Chondrocyte (in vitro differentiated cells): ENCODE results near the gene PCBD2. TPM values are rescaled to one million over a fixed set of nuclear protein-coding genes. Genes with fewer than 3 reads are reported as not detected.

Experiments used
- DNase-seq: peaks from one replicate; pipeline ENCODE4 v3.0.0; 2021; ENCODE audit warnings: mixed read lengths, low spot score
- H3K27ac Mint-ChIP-seq: one replicate; pipeline ENCODE4 v1.8.0; 2021; ENCODE audit warnings: mild to moderate bottlenecking, moderate library complexity, mixed read lengths; ENCODE audit not compliant: unreplicated experiment
- H3K27me3 Mint-ChIP-seq: 2 replicates; pipeline ENCODE4 v1.8.0; 2021; ENCODE audit warnings: low read depth, mixed read lengths
- H3K36me3 Mint-ChIP-seq: 2 replicates; pipeline ENCODE4 v1.8.0; 2021; ENCODE audit warnings: low read depth, mixed read lengths
- H3K4me1 Mint-ChIP-seq: 2 replicates; pipeline ENCODE4 v1.8.0; 2021; ENCODE audit warnings: low read depth, mild to moderate bottlenecking, mixed read lengths
- H3K4me3 Mint-ChIP-seq: one replicate; pipeline ENCODE4 v1.8.0; 2021; ENCODE audit warnings: mild to moderate bottlenecking, moderate library complexity, mixed read lengths; ENCODE audit not compliant: unreplicated experiment
- H3K9me3 Mint-ChIP-seq: 2 replicates; pipeline ENCODE4 v1.8.0; 2021; ENCODE audit warnings: low read depth, mixed read lengths
- total RNA-seq: library from RNA; stranded (reverse); gene quantifications from 3 replicates; pipeline ENCODE4 v1.2.1, GENCODE V29; 2021
- TF ChIP-seq, protein P1 (sequence below): fragments of 200-600 bp; sonication (generic); IDR thresholded peaks from 2 replicates; pipeline ENCODE4 v1.5.0; 2021; ENCODE audit warnings: antibody characterized with exemption, mild to moderate bottlenecking, moderate library complexity

Gene PCBD2
- total RNA-seq, 1 donor from 2014 or later: 8.3 TPM

DNA sequence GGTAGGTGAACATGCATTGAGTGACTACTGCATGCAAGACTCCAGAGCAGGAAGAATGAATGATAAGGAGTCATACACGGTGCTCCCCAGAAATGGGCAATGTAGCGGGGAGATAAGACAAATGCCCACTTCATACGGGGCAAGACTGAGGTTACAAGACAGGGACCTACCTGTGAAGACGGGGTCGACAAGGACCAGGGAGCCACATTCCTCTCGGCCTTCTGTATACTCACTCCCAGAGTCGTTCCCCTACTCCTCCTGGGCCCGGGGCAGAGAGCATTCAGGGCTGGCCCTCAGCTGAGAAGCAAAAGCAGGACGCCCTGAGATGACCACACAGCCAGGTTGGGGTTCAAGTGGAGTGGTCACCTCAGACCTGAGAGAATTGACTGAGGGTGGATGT, 102.4 kb downstream of the PCBD2 start:
- Mint-ChIP-seq H3K4me1 (no peaks in the 10 kb centered on the region), H3K4me3 (no peak overlapping the region), H3K27me3 (peaks cover 16% of the 10 kb centered on the region), H3K36me3 (peaks cover 6% of the 10 kb centered on the region), H3K9me3 (peaks cover 3% of the 10 kb centered on the region), H3K27ac (no peak overlapping the region)
- TF ChIP-seq, protein P1, sequence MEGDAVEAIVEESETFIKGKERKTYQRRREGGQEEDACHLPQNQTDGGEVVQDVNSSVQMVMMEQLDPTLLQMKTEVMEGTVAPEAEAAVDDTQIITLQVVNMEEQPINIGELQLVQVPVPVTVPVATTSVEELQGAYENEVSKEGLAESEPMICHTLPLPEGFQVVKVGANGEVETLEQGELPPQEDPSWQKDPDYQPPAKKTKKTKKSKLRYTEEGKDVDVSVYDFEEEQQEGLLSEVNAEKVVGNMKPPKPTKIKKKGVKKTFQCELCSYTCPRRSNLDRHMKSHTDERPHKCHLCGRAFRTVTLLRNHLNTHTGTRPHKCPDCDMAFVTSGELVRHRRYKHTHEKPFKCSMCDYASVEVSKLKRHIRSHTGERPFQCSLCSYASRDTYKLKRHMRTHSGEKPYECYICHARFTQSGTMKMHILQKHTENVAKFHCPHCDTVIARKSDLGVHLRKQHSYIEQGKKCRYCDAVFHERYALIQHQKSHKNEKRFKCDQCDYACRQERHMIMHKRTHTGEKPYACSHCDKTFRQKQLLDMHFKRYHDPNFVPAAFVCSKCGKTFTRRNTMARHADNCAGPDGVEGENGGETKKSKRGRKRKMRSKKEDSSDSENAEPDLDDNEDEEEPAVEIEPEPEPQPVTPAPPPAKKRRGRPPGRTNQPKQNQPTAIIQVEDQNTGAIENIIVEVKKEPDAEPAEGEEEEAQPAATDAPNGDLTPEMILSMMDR: no peak
- DNase-seq: no peak

DNA sequence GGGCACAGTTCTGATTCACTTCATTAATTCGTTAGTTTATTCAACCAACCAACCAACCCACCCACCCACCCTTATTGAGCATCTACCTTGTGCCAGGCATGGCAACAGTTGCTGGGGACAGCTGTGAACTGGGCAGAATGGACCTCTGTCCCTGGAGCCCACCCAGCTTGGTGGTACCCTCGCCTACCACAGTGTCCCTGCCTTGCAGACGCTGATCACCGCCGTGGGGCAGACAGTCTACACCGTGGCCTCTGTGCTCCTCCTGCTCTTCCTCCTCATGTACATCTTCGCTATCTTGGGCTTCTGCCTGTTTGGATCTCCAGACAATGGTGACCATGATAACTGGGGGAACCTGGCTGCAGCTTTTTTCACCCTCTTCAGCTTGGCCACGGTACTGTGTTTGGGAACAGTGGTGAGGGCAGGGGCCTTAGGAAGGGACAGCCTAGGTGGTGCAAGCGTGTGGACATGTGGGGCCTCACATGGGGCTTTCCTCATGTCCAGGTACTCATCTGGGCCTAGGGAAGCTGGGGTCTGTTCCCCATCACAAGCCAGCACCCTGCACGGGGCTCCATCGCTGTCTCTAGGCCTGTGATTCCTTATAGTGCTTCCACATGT, 102.9 kb downstream of the PCBD2 start:
- Mint-ChIP-seq H3K27ac (no peak overlapping the region), H3K4me3 (no peak overlapping the region), H3K4me1 (peaks cover 3% of the 10 kb centered on the region), H3K27me3 (peaks cover 13% of the 10 kb centered on the region), H3K36me3 (peaks cover 1% of the 10 kb centered on the region), H3K9me3 (no peaks in the 10 kb centered on the region)
- TF ChIP-seq, protein P1: no peak
- DNase-seq: no peak

DNA sequence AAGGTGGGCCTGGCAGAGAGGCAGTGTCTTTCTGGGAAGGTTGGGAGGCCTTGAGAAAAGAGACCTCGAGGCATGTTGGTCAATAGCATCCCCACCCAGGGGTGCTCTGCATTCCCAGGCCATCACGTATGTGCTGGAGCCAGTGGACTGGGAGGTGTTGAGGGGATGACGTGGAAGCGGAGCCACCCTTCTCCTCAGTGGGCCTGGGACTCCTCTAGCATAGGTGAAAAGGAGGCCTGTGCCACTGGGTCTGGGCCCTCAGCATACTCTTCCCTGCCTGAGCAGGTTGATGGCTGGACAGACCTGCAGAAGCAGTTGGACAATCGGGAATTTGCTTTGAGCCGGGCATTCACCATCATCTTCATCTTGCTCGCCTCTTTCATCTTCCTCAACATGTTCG, 103.6 kb downstream of the PCBD2 start:
- H3K27me3 Mint-ChIP-seq: peaks cover 16% of the 10 kb centered on the region
- H3K9me3 Mint-ChIP-seq: peaks cover 3% of the 10 kb centered on the region
- H3K4me3 Mint-ChIP-seq: no peak overlapping the region
- TF ChIP-seq, protein P1: no peak
- H3K4me1 Mint-ChIP-seq: peaks cover 10% of the 10 kb centered on the region
- no peak overlapping the region for H3K27ac Mint-ChIP-seq
- peaks cover 1% of the 10 kb centered on the region for H3K36me3 Mint-ChIP-seq
- no peak for DNase-seq

DNA sequence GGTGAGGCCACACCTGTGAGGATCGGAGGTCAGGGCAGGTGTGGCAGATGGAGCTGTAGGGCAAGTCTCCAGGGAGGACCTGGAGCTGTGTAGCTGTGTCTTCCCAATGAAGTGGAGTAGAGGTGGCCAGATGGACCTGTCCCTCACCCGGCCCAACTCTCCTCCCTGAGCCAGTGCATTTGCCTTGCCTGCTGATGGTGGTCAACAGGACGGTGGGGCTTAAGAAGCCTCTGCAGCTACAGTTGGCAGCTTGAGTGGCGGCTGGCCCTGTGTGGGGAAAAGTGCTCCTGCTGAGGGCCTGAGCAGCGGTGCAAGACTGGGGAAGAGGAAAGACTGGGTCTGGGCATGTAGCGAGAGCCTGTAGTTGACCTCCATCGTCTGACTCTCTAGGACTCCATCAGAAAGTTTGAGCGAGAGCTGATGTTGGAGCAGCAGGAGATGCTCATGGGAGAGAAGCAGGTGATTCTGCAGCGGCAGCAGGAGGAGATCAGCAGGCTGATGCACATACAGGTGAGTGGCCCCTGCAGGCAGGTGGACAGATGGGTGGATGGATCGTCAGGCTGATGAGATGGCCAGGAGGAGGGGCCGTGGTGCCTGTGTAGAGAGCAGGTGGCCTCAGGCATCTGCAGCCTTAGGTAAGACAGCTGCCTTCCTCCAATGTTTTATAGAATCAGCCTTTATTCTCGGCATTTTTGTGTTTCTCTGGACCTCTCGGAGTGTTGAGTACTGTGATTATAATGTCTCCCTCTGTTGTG, 104.2 kb downstream of the PCBD2 start:
- Mint-ChIP-seq H3K36me3 (peaks cover 1% of the 10 kb centered on the region), H3K27ac (no peak overlapping the region), H3K9me3 (peaks cover 4% of the 10 kb centered on the region), H3K4me1 (peaks cover 15% of the 10 kb centered on the region), H3K4me3 (no peak overlapping the region), H3K27me3 (peaks cover 15% of the 10 kb centered on the region)
- TF ChIP-seq, protein P1: no peak
- DNase-seq: no peak

DNA sequence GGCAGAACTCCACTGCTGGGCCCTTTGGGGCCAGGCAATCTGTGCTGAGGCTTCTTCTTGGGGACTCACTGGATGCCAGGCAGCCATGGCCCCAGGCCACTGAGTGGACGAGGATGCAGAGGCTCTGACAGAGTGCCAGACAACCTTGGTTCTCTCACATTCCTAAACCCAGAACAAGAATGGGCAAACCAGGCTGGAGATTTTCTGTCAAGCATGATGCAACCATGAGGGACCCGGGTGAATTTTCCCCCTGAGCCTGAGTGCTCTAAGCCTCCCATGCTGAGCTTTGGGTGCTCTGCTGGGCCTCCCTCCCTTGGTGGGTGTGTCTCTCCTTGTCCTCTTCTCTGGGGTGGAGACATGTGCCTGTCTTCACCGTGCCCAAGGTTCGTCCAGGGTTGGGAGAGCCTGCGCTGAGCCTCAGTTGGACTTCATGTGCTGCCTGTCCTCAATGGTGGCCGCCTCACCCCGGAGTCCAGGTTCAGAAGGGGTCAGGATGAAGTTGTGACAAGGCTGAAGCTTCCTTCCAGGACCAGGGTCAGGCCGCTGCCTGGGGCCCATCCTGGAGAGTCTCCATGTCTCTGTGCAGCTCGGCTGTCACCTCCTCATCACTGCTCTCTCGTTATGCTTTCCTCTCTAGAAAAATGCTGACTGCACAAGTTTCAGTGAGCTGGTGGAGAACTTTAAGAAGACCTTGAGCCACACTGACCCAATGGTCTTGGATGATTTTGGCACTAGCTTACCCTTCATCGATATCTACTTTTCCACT, 105.0 kb downstream of the PCBD2 start:
- TF ChIP-seq, protein P1: no peak
- no peak for DNase-seq
- Mint-ChIP-seq H3K4me3 (no peak overlapping the region), H3K36me3 (peaks cover 1% of the 10 kb centered on the region), H3K4me1 (peaks cover 19% of the 10 kb centered on the region), H3K27ac (no peak overlapping the region), H3K9me3 (peaks cover 4% of the 10 kb centered on the region), H3K27me3 (peaks cover 8% of the 10 kb centered on the region)
